Sciatic nerve (tissue), 2 donors: ENCODE measurements around the gene MINPP1. TPM values are rescaled to one million over a fixed set of nuclear protein-coding genes. Genes with fewer than 3 reads are reported as not detected.

Experiments
- ATAC-seq: fragments of 200-7000 bp; cut with Tn5 transposase; one replicate; pipeline ENCODE4 v1.9.1; 2020; ENCODE audit warnings: mild to moderate bottlenecking, moderate library complexity
- DNase-seq: peaks from one replicate; pipeline ENCODE4 v3.0.0-alpha.2; 2020; ENCODE audit warnings: low spot score
- intact Hi-C: fragments of 100-400 bp; cut with DNase I; formaldehyde crosslinking; loops from one replicate; pipeline ENCODE4 v1.14.2; 2022
- total RNA-seq: library from RNA; stranded (reverse); fragmentation: NEBNext Ultra II Directional; extraction: Animal tissue kit (Norgen Biotek cat#: 25700); gene quantifications from one replicate; pipeline ENCODE4 v1.2.1, GENCODE V29; 2021
- donor health status: DM: no; HTN: no; CAD: no.
- donor health status: DM: no; HTN: no; CAD: no.

The MINPP1 gene
- total RNA-seq, 1 donor from 2014 or later = 11.6 TPM

GRCh38 chr10:87511526-87511925, 6.8 kb downstream of the MINPP1 start:
- ATAC-seq = no peak
- intact Hi-C loops = no loop called here
- no peak for DNase-seq

GRCh38 chr10:87518937-87519336, 14.2 kb downstream of the MINPP1 start:
- intact Hi-C loops = no loop called here
- no peak for DNase-seq
- ATAC-seq = no peak

GRCh38 chr10:87519582-87519981, 14.9 kb downstream of the MINPP1 start:
- DNase-seq (no peak), ATAC-seq (no peak)
- intact Hi-C loops = no loop called here

- no peak for DNase-seq
- ATAC-seq = no peak
- intact Hi-C loops = no loop called here
These were observed 19.0 kb downstream of the MINPP1 start for GRCh38 chr10:87523731-87524130.

- intact Hi-C loops = no loop called here
- no peak for ATAC-seq
These were observed 19.6 kb downstream of the MINPP1 start for GRCh38 chr10:87524296-87524695.

GRCh38 chr10:87531908-87532622, 27.4 kb downstream of the MINPP1 start:
- DNase-seq = no peak
- intact Hi-C loops = loop anchor here (5.0 kb wide), 2 partner anchors 210 to 655 kb away; no protein-coding TSS in a partner anchor
- peak; percentile 84 for ATAC-seq

More at GRCh38 chr10:87524296-87524695, 19.6 kb downstream of the MINPP1 start:
- no peak for DNase-seq

GRCh38 chr10:87532696-87533095, 28.0 kb downstream of the MINPP1 start:
- peak; percentile 36 for ATAC-seq

GRCh38 chr10:87534173-87534858, 29.6 kb downstream of the MINPP1 start:
- intact Hi-C loops = loop anchor here (5.0 kb wide), 2 partner anchors 208 to 653 kb away; no protein-coding TSS in a partner anchor
- DNase-seq (no peak), ATAC-seq (no peak)

More at GRCh38 chr10:87532696-87533095, 28.0 kb downstream of the MINPP1 start:
- no peak for DNase-seq
- intact Hi-C loops = loop anchor here (5.0 kb wide), 2 partner anchors 210 to 655 kb away; no protein-coding TSS in a partner anchor

- intact Hi-C loops = no loop called here
- ATAC-seq = no peak
These were observed 33.7 kb downstream of the MINPP1 start for GRCh38 chr10:87538092-87539015.

GRCh38 chr10:87541114-87541513, 36.4 kb downstream of the MINPP1 start:
- ATAC-seq (no peak), DNase-seq (no peak)
- intact Hi-C loops = no loop called here

More at GRCh38 chr10:87538092-87539015, 33.7 kb downstream of the MINPP1 start:
- no peak for DNase-seq

- no peak for ATAC-seq
- intact Hi-C loops = no loop called here
- no peak for DNase-seq
These were observed 40.0 kb downstream of the MINPP1 start for GRCh38 chr10:87544721-87545120.

GRCh38 chr10:87545783-87546182, 41.1 kb downstream of the MINPP1 start:
- intact Hi-C loops = no loop called here
- ATAC-seq = no peak
- DNase-seq = no peak

GRCh38 chr10:87546210-87546609, 41.5 kb downstream of the MINPP1 start:
- ATAC-seq (peak; percentile 44), DNase-seq (no peak)
- intact Hi-C loops = no loop called here

- peak; percentile 34 for ATAC-seq
- intact Hi-C loops = no loop called here
These were observed 42.3 kb downstream of the MINPP1 start for GRCh38 chr10:87546971-87547413.

GRCh38 chr10:87547734-87548311, 43.1 kb downstream of the MINPP1 start:
- ATAC-seq = no peak
- DNase-seq = no peak
- intact Hi-C loops = no loop called here

More at GRCh38 chr10:87546971-87547413, 42.3 kb downstream of the MINPP1 start:
- no peak for DNase-seq

GRCh38 chr10:87550741-87551140, 46.0 kb downstream of the MINPP1 start:
- intact Hi-C loops = no loop called here
- ATAC-seq (no peak), DNase-seq (no peak)

GRCh38 chr10:87551326-87551725, 46.6 kb downstream of the MINPP1 start:
- no peak for ATAC-seq
- intact Hi-C loops = no loop called here
- no peak for DNase-seq

GRCh38 chr10:87552248-87552929, 47.7 kb downstream of the MINPP1 start:
- intact Hi-C loops = no loop called here
- no peak for ATAC-seq
- no peak for DNase-seq
